K562 (cell line): ENCODE results near the gene MILR1. TPM values are rescaled to one million over a fixed set of nuclear protein-coding genes. Genes with fewer than 3 reads are reported as not detected.

Source experiments
- BCL6 ChIP-seq: fragments of 250-450 bp; sonication (Bioruptor Pico); IDR thresholded peaks from 2 replicates; pipeline ENCODE4 v1.4.0; 2020
- CCAR2 ChIP-seq: fragments of 200-400 bp; formaldehyde crosslinking; IDR thresholded peaks from 2 replicates; pipeline ENCODE4 v1.6.1; 2017; ENCODE audit warnings: mild to moderate bottlenecking, low read depth, low read length
- CREM ChIP-seq: IDR thresholded peaks from 2 replicates; pipeline ENCODE4 v1.6.1; 2014; ENCODE audit warnings: antibody characterized with exemption, low read depth
- FOS ChIP-seq: IDR thresholded peaks from 3 replicates; pipeline ENCODE4 v1.6.1; 2011; ENCODE audit not compliant: insufficient read length; ENCODE audit errors: extremely low read depth
- GTF2E2 ChIP-seq: fragments of 200-800 bp; sonication (Bioruptor generic); IDR thresholded peaks from 2 replicates; pipeline ENCODE4 v1.6.1; 2016; ENCODE audit warnings: missing genetic modification characterization, missing compliant biosample characterization
- HEY1 ChIP-seq: fragments of 250-450 bp; sonication (Bioruptor Pico); IDR thresholded peaks from 2 replicates; pipeline ENCODE4 v1.5.0; 2020; ENCODE audit warnings: mild to moderate bottlenecking, moderate library complexity, borderline replicate concordance
- HINFP ChIP-seq: fragments of 450-650 bp; conservative IDR thresholded peaks from 2 replicates; pipeline ENCODE4 v1.6.1; 2016; ENCODE audit warnings: missing genetic modification characterization, low read depth, mild to moderate bottlenecking, control low read depth, missing compliant biosample characterization
- KLF6 ChIP-seq: fragments of 250-450 bp; sonication (Bioruptor Pico); IDR thresholded peaks from 2 replicates; pipeline ENCODE4 v1.4.0; 2020; ENCODE audit warnings: mild to moderate bottlenecking, moderate library complexity, borderline replicate concordance
- RAD51 ChIP-seq: fragments of 450-650 bp; IDR thresholded peaks from 2 replicates; pipeline ENCODE4 v1.7.1; 2016; ENCODE audit warnings: low read depth, mild to moderate bottlenecking, borderline replicate concordance
- RNF2 ChIP-seq: sonication (generic); IDR thresholded peaks from 2 replicates; pipeline ENCODE4 v1.6.1; 2016
- SRSF3 ChIP-seq: fragments of 200-400 bp; formaldehyde crosslinking; IDR thresholded peaks from 2 replicates; pipeline ENCODE4 v1.6.1; 2016; ENCODE audit warnings: mild to moderate bottlenecking, low read length, moderate library complexity; ENCODE audit not compliant: insufficient read depth
- TEAD4 ChIP-seq, 2 experiments: sonication (generic) in 1 of 2; formaldehyde crosslinking in 1 of 2; IDR thresholded peaks; 2 replicates each; pipeline versions ENCODE4 v1.6.1 to v1.8.0; 2012 to 2022; ENCODE audit warnings: borderline replicate concordance in 1 of 2, inconsistent platforms in 1 of 2, low read length in 1 of 2, mild to moderate bottlenecking in 1 of 2, missing genetic modification reagents in 1 of 2
- ZFPM2 ChIP-seq: fragments of 250-450 bp; sonication (Bioruptor Pico); IDR thresholded peaks from 2 replicates; pipeline ENCODE4 v1.5.1; 2022; ENCODE audit warnings: mild to moderate bottlenecking
- ZNF408 ChIP-seq: fragments of 250-450 bp; sonication (Bioruptor Pico); IDR thresholded peaks from 2 replicates; pipeline ENCODE4 v1.4.0; 2020; ENCODE audit warnings: low read depth, mild to moderate bottlenecking, moderate library complexity
- polyA plus RNA-seq, 8 experiments: library from polyadenylated mRNA; depleted of rRNA in 4 of 8; stranded (reverse) in 5 of 8; unstranded in 3 of 8; fragments of >200 nt; fragmentation: Nextera tagmentation in 2 of 8; fragmentation: Illumina TruSeq in 1 of 8; extraction: Ambion mirVana in 2 of 8; extraction: Trizol in 1 of 8; gene quantifications; 2 replicates each; pipeline versions ENCODE4 v1.2.1 to v1.2.3, GENCODE V29; 2011 to 2014; ENCODE audit warnings: inconsistent platforms in 1 of 8, missing spikeins in 1 of 8
- total RNA-seq, 7 experiments: library from RNA; depleted of rRNA in 6 of 7; stranded (reverse); fragments of >200 nt in 6 of 7; fragmentation: Illumina TruSeq in 2 of 7; extraction: Trizol in 2 of 7; gene quantifications; 2 replicates each; pipeline versions ENCODE4 v1.2.1 to v1.2.3, GENCODE V29; 2011 to 2021; ENCODE audit warnings: low replicate concordance in 1 of 7
- TF ChIP-seq, protein P1 (sequence below), 2 experiments: IDR thresholded peaks in 1 of 2; conservative IDR thresholded peaks in 1 of 2; 2 replicates each; pipeline ENCODE4 v1.6.1; 2016; ENCODE audit warnings: low read depth in 2 of 2, mild to moderate bottlenecking in 1 of 2, missing compliant biosample characterization in 1 of 2, missing genetic modification characterization in 1 of 2, moderate library complexity in 1 of 2
- TF ChIP-seq, protein P2 (sequence below), 3 experiments: fragments of 200-800 bp in 1 of 3; sonication (Bioruptor generic) in 1 of 3; sonication (generic) in 1 of 3; formaldehyde crosslinking in 1 of 3; IDR thresholded peaks; 2 replicates each; pipeline versions ENCODE4 v1.6.1 to v1.8.0; 2016 to 2022; ENCODE audit warnings: mild to moderate bottlenecking in 2 of 3, missing compliant biosample characterization in 2 of 3, missing genetic modification characterization in 2 of 3, missing genetic modification reagents in 1 of 3
- TF ChIP-seq, protein P3 (sequence below), 2 experiments: fragments of 200-800 bp in 1 of 2; sonication (Bioruptor generic) in 1 of 2; sonication (generic) in 1 of 2; formaldehyde crosslinking in 1 of 2; IDR thresholded peaks in 1 of 2; conservative IDR thresholded peaks in 1 of 2; 2 replicates each; pipeline versions ENCODE4 v1.5.0 to v1.6.1; 2016 to 2020; ENCODE audit warnings: missing compliant biosample characterization in 1 of 2, missing genetic modification characterization in 1 of 2, missing genetic modification reagents in 1 of 2
- TF ChIP-seq, protein P4 (sequence below): IDR thresholded peaks from 2 replicates; pipeline ENCODE4 v1.6.1; 2011; ENCODE audit warnings: borderline replicate concordance, low read depth, mild to moderate bottlenecking, moderate library complexity, low read length; ENCODE audit not compliant: insufficient read depth, poor library complexity, severe bottlenecking

The MILR1 gene
- total and polyA plus RNA-seq, 9 of the 15 experiments (the other 6 are each of a cell fraction or from before 2014, with no cell fraction given), result 3.8 to 14.1 (median 7.1) TPM

DNA sequence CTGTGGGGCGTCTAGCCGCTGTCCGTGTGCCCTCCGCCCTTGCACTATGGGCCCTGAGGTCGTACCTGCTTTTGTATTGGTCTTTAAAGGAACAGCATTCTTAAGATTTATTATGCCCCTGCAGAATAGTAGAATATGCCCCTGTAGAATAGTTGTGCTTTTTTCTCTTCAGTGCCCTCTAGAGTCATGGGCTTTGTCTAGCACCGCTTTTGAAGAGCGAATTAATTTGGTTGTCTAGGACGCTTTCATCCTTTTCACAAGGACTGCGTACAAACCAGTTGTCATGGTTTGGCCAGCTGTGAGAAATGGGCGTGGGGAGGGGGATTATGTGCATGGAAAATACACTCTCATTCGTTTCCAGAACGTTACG is 58.5 kb downstream of the MILR1 start (continued):
- TF ChIP-seq, protein P1, sequence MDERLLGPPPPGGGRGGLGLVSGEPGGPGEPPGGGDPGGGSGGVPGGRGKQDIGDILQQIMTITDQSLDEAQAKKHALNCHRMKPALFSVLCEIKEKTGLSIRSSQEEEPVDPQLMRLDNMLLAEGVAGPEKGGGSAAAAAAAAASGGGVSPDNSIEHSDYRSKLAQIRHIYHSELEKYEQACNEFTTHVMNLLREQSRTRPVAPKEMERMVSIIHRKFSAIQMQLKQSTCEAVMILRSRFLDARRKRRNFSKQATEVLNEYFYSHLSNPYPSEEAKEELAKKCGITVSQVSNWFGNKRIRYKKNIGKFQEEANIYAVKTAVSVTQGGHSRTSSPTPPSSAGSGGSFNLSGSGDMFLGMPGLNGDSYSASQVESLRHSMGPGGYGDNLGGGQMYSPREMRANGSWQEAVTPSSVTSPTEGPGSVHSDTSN (CRISPR knock-in tag; IDR thresholded peaks at IDR 0.05; ENCODE audit: low read depth), result no peak
- TF ChIP-seq, protein P1 (tag; conservative IDR thresholded peaks at IDR 0.05; ENCODE audit: low read depth), result peak; percentile 61
- TF ChIP-seq SRSF3 (no peak), GTF2E2 (no peak), HEY1 (CRISPR knock-in tag) (no peak), RAD51 (no peak), RNF2 (no peak; the same call in 1 of the 2 replicates), ZNF408 (no peak), BCL6 (CRISPR knock-in tag) (no peak), FOS (no peak), KLF6 (CRISPR knock-in tag) (no peak), CREM (no peak), ZFPM2 (CRISPR knock-in tag) (no peak), CCAR2 (no peak), HINFP (tag) (no peak), TEAD4 (IDR thresholded peaks at IDR 0.05; ENCODE audit: low read length) (no peak), TEAD4 (CRISPR knock-in tag; IDR thresholded peaks at IDR 0.05; ENCODE audit: borderline replicate concordance) (no peak)
- TF ChIP-seq, protein P2, sequence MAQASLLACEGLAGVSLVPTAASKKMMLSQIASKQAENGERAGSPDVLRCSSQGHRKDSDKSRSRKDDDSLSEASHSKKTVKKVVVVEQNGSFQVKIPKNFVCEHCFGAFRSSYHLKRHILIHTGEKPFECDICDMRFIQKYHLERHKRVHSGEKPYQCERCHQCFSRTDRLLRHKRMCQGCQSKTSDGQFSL (CRISPR knock-in tag; IDR thresholded peaks at IDR 0.05), result no peak
- TF ChIP-seq, protein P2 (tag; IDR thresholded peaks at IDR 0.05), result no peak
- TF ChIP-seq, protein P3, sequence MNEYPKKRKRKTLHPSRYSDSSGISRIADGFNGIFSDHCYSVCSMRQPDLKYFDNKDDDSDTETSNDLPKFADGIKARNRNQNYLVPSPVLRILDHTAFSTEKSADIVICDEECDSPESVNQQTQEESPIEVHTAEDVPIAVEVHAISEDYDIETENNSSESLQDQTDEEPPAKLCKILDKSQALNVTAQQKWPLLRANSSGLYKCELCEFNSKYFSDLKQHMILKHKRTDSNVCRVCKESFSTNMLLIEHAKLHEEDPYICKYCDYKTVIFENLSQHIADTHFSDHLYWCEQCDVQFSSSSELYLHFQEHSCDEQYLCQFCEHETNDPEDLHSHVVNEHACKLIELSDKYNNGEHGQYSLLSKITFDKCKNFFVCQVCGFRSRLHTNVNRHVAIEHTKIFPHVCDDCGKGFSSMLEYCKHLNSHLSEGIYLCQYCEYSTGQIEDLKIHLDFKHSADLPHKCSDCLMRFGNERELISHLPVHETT (CRISPR knock-in tag; conservative IDR thresholded peaks at IDR 0.05 in 1 of 2, IDR thresholded peaks at IDR 0.05 in 1 of 2), result no peak
- TF ChIP-seq, protein P4, sequence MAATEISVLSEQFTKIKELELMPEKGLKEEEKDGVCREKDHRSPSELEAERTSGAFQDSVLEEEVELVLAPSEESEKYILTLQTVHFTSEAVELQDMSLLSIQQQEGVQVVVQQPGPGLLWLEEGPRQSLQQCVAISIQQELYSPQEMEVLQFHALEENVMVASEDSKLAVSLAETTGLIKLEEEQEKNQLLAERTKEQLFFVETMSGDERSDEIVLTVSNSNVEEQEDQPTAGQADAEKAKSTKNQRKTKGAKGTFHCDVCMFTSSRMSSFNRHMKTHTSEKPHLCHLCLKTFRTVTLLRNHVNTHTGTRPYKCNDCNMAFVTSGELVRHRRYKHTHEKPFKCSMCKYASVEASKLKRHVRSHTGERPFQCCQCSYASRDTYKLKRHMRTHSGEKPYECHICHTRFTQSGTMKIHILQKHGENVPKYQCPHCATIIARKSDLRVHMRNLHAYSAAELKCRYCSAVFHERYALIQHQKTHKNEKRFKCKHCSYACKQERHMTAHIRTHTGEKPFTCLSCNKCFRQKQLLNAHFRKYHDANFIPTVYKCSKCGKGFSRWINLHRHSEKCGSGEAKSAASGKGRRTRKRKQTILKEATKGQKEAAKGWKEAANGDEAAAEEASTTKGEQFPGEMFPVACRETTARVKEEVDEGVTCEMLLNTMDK, result no peak
